WTC11 (cell line): Measurements from ENCODE around the gene FLRT3.

Source experiments
- FOXP1 ChIP-seq: sonication (generic); formaldehyde crosslinking; IDR thresholded peaks from 2 replicates; pipeline ENCODE4 v1.8.0; 2022; ENCODE audit warnings: missing genetic modification reagents, mild to moderate bottlenecking, moderate library complexity, borderline replicate concordance
- GRHL2 ChIP-seq: fragments of 250-450 bp; sonication (Bioruptor Pico); IDR thresholded peaks from 2 replicates; pipeline ENCODE4 v1.8.0; 2022; ENCODE audit warnings: mild to moderate bottlenecking, moderate library complexity; ENCODE audit not compliant: insufficient replicate concordance, severe bottlenecking
- NR2C2 ChIP-seq: sonication (generic); formaldehyde crosslinking; IDR thresholded peaks from 2 replicates; pipeline ENCODE4 v1.8.0; 2022; ENCODE audit warnings: mild to moderate bottlenecking, missing genetic modification reagents
- SMAD3 ChIP-seq: sonication (generic); formaldehyde crosslinking; IDR thresholded peaks from 2 replicates; pipeline ENCODE4 v1.8.0; 2022; ENCODE audit warnings: missing genetic modification reagents, mild to moderate bottlenecking, borderline replicate concordance
- ZNF263 ChIP-seq: sonication (generic); formaldehyde crosslinking; IDR thresholded peaks from 2 replicates; pipeline ENCODE4 v1.8.1; 2022; ENCODE audit warnings: low read depth, mild to moderate bottlenecking, moderate library complexity, missing genetic modification reagents
- ZNF423 ChIP-seq: fragments of 250-450 bp; sonication (Bioruptor Pico); IDR thresholded peaks from 2 replicates; pipeline ENCODE4 v2.1.2; 2022; ENCODE audit warnings: mild to moderate bottlenecking, moderate library complexity
- TF ChIP-seq, protein P1 (sequence below): fragments of 200-600 bp; IDR thresholded peaks from 2 replicates; pipeline ENCODE4 v1.8.0; 2022; ENCODE audit warnings: antibody characterized with exemption
- TF ChIP-seq, protein P2 (sequence below): fragments of 250-450 bp; sonication (Bioruptor Pico); IDR thresholded peaks from 2 replicates; pipeline ENCODE4 v2.1.2; 2022; ENCODE audit warnings: mild to moderate bottlenecking, moderate library complexity
- TF ChIP-seq, protein P3 (sequence below): sonication (generic); formaldehyde crosslinking; conservative IDR thresholded peaks from 2 replicates; pipeline ENCODE4 v1.8.1; 2022; ENCODE audit warnings: mild to moderate bottlenecking, missing genetic modification reagents
- TF ChIP-seq, protein P4 (sequence below): sonication (generic); formaldehyde crosslinking; IDR thresholded peaks from 2 replicates; pipeline ENCODE4 v1.8.1; 2022; ENCODE audit warnings: mild to moderate bottlenecking, moderate library complexity, missing genetic modification reagents
- TF ChIP-seq, protein P5 (sequence below): sonication (generic); formaldehyde crosslinking; IDR thresholded peaks from 2 replicates; pipeline ENCODE4 v1.8.1; 2022; ENCODE audit warnings: mild to moderate bottlenecking, missing genetic modification reagents, moderate library complexity, borderline replicate concordance
- TF ChIP-seq, protein P6 (sequence below): sonication (generic); formaldehyde crosslinking; IDR thresholded peaks from 2 replicates; pipeline ENCODE4 v1.8.1; 2023; ENCODE audit warnings: mild to moderate bottlenecking, missing genetic modification reagents, moderate library complexity

DNA sequence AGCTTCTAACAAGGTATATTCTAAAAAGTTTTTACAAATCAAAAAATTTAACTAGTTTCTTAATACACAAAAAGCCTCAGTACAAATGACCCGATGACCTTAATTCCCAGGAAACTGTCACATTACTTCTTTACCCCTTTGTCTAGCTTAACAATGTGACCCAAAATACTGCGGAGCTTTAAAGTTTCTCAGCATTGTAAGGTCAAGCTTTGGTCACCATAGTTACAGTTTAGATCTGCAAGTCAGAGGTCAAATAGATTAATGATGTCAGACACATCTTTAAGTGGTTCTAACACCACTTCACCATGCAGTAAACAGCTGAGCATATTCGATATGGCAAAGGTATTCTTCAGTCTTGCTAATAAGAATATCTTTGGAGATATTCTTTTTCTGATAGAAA lies 36.8 kb upstream of the FLRT3 start:
- TF ChIP-seq, protein P1, sequence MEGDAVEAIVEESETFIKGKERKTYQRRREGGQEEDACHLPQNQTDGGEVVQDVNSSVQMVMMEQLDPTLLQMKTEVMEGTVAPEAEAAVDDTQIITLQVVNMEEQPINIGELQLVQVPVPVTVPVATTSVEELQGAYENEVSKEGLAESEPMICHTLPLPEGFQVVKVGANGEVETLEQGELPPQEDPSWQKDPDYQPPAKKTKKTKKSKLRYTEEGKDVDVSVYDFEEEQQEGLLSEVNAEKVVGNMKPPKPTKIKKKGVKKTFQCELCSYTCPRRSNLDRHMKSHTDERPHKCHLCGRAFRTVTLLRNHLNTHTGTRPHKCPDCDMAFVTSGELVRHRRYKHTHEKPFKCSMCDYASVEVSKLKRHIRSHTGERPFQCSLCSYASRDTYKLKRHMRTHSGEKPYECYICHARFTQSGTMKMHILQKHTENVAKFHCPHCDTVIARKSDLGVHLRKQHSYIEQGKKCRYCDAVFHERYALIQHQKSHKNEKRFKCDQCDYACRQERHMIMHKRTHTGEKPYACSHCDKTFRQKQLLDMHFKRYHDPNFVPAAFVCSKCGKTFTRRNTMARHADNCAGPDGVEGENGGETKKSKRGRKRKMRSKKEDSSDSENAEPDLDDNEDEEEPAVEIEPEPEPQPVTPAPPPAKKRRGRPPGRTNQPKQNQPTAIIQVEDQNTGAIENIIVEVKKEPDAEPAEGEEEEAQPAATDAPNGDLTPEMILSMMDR: no peak
- no peak for TF ChIP-seq SMAD3 (CRISPR knock-in tag)
- TF ChIP-seq, protein P2, sequence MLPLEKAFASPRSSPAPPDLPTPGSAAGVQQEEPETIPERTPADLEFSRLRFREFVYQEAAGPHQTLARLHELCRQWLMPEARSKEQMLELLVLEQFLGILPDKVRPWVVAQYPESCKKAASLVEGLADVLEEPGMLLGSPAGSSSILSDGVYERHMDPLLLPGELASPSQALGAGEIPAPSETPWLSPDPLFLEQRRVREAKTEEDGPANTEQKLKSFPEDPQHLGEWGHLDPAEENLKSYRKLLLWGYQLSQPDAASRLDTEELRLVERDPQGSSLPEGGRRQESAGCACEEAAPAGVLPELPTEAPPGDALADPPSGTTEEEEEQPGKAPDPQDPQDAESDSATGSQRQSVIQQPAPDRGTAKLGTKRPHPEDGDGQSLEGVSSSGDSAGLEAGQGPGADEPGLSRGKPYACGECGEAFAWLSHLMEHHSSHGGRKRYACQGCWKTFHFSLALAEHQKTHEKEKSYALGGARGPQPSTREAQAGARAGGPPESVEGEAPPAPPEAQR (CRISPR knock-in tag): no peak
- no peak for TF ChIP-seq GRHL2 (CRISPR knock-in tag)
- TF ChIP-seq NR2C2 (CRISPR knock-in tag): no peak
- TF ChIP-seq, protein P3, sequence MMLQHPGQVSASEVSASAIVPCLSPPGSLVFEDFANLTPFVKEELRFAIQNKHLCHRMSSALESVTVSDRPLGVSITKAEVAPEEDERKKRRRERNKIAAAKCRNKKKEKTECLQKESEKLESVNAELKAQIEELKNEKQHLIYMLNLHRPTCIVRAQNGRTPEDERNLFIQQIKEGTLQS (CRISPR knock-in tag): no peak
- TF ChIP-seq ZNF423 (CRISPR knock-in tag): no peak
- TF ChIP-seq FOXP1 (CRISPR knock-in tag): no peak
- TF ChIP-seq, protein P4, sequence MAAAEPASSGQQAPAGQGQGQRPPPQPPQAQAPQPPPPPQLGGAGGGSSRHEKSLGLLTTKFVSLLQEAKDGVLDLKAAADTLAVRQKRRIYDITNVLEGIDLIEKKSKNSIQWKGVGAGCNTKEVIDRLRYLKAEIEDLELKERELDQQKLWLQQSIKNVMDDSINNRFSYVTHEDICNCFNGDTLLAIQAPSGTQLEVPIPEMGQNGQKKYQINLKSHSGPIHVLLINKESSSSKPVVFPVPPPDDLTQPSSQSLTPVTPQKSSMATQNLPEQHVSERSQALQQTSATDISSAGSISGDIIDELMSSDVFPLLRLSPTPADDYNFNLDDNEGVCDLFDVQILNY (CRISPR knock-in tag): no peak
- TF ChIP-seq, protein P5, sequence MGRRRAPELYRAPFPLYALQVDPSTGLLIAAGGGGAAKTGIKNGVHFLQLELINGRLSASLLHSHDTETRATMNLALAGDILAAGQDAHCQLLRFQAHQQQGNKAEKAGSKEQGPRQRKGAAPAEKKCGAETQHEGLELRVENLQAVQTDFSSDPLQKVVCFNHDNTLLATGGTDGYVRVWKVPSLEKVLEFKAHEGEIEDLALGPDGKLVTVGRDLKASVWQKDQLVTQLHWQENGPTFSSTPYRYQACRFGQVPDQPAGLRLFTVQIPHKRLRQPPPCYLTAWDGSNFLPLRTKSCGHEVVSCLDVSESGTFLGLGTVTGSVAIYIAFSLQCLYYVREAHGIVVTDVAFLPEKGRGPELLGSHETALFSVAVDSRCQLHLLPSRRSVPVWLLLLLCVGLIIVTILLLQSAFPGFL: no peak
- TF ChIP-seq, protein P6, sequence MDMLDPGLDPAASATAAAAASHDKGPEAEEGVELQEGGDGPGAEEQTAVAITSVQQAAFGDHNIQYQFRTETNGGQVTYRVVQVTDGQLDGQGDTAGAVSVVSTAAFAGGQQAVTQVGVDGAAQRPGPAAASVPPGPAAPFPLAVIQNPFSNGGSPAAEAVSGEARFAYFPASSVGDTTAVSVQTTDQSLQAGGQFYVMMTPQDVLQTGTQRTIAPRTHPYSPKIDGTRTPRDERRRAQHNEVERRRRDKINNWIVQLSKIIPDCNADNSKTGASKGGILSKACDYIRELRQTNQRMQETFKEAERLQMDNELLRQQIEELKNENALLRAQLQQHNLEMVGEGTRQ (CRISPR knock-in tag): no peak
- TF ChIP-seq ZNF263 (CRISPR knock-in tag): no peak
